ENCODE results near the gene NCEH1.

GRCh38 chr3:172726380-172726779, 15.5 kb upstream of the NCEH1 start:
- TF ChIP-seq CTCF (IDR thresholded peaks at IDR 0.05), result no peak
- no peak for TF ChIP-seq EP300 (IDR thresholded peaks at IDR 0.05)
